ENCODE results near the gene PCDH9.

Gene PCDH9

DNA sequence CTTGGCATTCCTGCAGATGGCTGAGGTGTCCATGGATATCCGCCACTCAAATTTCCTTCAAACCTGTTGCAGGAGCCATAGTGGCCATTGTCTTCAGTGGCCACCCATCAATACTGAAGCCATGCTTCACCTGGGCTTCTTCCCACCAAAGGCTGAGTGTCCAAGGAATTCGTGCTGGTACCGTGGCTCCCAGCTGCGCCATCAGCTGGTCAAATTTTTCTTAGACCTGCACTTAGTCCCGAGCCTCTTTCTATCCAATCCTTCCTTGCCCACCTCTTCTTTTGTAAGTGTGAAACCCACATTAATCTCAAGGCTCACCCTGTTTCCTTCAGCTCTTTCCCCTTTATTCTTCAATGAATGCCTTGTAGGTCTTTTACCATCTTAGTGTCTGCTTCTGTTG, 152.1 kb downstream of the PCDH9 start:
- no peak for DNase-seq

DNA sequence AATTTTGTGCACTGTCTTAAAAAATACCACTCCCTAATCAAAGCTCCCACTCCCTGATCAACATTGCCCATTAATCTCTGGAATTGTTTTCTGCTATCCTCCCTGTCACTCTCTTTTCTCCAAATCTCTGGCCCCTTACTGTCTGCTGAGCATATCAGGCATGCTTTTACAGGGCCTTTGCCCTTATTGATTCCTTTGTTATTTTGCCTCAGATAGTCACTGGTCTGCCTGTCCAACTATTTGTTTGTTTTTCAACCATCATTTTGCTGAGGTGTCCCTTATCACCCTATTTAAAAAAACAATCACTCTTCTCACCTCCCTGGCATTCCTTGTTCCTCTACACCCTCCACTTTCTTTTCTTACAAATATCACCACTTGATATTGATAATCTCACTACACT, 153.0 kb downstream of the PCDH9 start:
- no peak for DNase-seq

GRCh38 chr13:67076378-67076777, 153.8 kb downstream of the PCDH9 start:
- no peak for DNase-seq

- DNase-seq, result no peak
Measured at GRCh38 chr13:67075239-67075638, 154.9 kb downstream of the PCDH9 start.

DNA sequence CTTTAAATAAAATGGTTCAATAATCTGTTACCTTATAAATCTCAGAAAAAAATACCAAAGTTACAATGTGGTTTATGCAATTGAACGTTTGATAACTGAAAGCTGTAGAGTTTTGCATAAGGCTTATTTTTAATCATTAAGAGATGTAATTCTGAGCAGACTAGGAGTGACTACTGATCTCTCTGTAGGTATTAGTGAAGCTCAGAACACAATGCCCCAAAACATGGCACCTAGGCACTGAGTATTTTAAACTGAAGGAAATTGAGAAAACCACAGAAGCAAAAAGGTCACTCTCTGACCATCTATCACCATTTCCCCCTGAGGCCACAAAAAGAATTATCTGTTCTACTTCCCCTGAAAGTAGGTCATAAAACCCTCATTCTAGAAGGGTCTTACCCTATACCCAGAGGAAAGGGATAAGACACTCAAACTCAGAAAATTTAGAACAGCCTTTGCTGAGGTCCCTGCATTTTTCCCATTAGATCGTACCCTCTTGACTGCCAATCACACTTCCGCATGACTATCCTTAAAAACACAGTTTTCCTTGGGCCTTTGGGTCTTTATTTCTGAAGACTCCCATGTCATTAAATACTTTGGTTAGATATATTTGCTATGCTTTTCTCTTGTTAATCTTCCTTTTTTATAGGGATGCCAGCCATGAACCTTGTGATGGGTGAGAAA, 158.1 kb downstream of the PCDH9 start:
- no peak for DNase-seq

DNA sequence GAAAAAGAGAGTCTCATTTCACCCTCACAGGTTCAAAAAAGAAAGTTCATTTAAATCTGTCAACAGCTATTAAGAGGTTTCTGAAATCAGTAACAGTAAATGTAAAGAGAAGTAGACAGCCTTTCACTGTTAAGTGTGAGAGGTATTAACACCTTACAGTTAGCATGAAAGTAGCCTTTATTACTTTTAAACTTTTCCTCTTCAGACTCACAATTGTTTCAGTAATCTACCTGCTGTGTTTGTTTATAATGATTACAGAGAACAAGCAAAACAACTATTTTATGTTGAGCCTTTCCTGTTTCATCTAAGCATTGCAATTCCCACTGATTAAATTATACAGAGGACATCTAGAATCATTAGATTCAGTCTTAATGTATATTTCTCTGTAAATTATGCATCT, 159.8 kb downstream of the PCDH9 start:
- DNase-seq, result no peak

DNA sequence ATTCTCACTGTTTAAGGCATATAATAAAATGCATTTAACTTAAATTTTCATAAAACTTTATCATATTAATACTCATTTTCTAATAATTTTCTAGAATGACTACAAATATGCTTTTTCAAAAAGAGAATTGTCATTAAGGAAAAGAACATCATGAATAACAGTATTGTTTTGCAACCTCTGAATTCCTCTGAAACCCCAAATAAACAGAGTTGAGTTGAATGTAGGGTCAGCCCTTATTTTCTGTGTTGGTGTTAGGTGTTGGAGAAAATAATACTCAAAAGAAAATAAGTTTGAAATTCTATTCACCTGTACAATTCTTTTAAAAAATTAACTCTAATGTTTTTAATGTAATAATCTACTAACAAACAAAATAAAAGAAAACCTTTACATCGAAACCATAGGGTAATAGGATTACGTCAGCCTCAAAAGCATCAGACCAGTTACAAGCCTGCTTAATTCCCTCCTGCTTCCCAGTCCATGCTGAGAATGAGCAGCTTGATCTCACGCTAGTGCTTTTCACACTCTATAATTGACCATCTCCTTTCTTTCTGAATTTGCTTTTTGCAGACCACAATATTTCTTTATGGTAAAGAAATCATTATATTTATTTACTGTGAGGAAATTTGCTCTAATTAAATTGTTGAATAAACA, 160.9 kb downstream of the PCDH9 start:
- peak; percentile 17 to 28 for DNase-seq

- no peak for DNase-seq
Measured at GRCh38 chr13:67064920-67065319, 165.2 kb downstream of the PCDH9 start.

- peak; percentile 14 to 53 for DNase-seq
Measured at GRCh38 chr13:67063036-67063435, 167.1 kb downstream of the PCDH9 start.

DNA sequence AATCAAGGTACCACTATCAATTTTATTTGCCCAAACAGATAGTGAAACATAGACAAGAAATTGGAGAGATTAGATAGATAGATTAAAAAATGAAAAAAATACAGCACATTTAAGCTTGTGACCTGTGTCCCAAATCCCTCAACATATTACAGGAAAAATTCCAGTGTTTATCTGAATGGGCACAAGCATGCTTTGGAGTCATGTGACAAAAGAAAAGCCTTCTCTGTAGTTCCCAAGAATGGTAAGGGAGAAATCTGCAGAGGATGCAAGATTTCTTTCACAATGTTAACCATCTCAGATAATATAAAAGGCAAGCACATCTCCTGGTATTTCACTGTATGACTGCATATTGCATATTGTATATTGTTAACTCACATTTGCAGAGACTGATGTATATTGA, 168.0 kb downstream of the PCDH9 start:
- DNase-seq, result no peak

GRCh38 chr13:67061750-67062149, 168.4 kb downstream of the PCDH9 start:
- DNase-seq, result no peak

DNA sequence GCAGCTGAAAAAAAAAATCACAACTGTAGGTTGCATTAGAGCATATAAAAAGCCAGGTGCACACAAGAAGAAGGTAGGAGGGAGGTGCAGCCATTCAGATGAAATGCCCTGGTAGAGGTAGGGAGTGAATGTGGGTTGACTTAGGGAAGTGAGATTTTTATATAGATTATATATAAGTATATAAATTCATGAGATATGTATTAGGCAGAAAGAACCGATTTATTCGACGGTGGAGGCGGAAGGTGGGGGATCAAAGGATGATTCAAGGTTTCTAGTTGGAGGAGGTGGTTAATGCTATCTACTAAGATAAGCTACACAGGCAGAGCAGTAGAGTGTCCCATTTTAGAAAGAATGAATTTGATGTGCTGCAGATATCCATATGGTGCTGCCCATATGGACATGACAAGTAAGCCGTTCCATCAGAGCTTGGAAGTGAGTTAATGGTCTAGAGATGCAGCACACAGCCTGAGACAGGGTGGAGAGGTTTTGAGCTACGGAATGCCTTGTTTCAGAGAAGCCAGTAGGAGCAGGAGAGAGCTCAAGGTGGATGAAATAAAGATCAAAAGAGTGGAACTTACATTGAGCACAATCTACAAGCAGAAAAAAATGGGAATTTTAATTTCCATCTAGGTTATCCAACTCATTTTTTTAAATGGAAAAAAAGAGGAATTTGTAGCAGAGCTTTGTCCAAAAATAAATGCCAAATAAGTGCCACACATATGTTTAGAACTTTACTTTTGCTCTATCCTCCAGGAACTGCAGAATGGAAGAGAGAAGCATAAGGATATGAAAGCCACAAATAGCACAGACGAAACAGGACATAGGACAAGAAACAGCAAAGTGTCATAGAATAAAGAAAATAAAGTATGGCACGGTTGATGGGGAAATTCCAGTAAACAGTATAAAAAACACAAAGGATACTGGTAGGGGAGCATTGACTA, 177.3 kb downstream of the PCDH9 start:
- DNase-seq, result no peak

DNA sequence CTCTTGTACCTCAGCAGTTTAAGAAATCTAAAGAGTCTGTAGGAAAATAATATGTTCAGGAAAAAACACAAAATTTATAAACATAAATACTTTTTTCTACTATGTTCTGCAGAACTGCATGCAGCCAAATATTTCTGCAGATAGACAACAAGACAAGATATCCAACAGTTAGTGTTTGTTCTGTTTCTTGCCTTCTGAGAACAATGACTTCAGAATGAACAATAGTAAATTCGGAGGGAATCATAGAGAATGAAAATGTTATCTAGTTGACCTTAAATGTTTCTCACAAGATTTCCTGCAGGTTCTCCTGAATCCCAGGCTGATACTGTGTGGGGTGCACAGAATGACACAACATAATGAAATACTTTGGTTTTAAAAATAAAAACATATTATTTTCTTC, 180.4 kb downstream of the PCDH9 start:
- no peak for DNase-seq

DNA sequence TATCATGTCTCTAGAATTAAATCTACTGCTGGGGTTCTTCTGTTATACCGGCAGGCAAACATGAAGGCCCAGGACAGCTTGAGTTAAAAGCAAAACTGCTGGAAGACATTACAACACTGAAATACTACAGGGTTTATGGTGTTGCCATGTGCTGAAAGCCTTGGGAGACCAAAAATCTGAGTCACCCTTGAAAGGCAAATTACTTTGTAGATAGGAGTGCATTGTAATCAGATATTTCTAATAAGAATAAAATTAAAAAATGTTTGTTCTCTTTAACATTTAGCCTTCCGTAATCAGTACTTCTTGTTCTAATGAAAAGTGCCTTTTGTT, 181.3 kb downstream of the PCDH9 start:
- DNase-seq, result no peak

- no peak for DNase-seq
Measured at GRCh38 chr13:67048084-67048820, 181.9 kb downstream of the PCDH9 start.

- DNase-seq, result no peak
Measured at GRCh38 chr13:67045357-67045756, 184.8 kb downstream of the PCDH9 start.

DNA sequence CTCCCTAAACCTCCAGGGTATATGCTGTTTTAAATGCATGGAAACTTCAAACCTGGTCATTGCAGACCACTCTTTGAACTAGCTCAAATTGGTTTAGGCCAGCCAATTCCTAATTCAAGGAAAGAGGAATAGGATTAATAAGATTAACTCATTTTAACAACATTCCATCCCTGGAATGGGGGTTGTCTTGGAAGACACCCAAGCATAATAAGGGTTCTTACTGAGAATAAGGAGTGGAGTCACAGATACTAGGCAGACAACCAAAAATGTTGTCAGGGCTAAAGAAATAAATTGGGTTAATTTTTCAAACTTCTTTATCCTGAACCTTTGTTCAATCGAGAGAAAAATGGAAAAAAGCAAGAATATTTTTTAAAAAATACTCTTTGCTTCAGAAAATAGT, 186.2 kb downstream of the PCDH9 start:
- DNase-seq, result no peak

DNA sequence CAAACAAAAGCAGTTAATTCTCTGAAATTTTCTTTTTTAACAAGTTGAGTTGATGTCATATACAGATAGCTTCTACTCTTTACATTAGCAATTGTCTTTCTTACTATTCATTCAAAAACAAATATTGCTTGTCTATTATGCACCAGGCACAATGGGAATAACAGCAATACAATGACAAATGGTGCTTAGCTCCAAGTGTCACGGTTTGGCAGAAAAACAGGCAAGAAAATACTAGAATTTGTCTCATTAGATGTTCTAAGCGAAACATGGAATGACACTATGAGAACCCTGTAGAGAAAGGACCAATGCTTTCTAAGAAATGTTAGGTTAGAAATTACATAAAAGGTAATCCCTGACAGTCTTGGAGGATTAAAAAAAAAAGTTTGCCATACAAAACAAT, 187.6 kb downstream of the PCDH9 start:
- no peak for DNase-seq

DNA sequence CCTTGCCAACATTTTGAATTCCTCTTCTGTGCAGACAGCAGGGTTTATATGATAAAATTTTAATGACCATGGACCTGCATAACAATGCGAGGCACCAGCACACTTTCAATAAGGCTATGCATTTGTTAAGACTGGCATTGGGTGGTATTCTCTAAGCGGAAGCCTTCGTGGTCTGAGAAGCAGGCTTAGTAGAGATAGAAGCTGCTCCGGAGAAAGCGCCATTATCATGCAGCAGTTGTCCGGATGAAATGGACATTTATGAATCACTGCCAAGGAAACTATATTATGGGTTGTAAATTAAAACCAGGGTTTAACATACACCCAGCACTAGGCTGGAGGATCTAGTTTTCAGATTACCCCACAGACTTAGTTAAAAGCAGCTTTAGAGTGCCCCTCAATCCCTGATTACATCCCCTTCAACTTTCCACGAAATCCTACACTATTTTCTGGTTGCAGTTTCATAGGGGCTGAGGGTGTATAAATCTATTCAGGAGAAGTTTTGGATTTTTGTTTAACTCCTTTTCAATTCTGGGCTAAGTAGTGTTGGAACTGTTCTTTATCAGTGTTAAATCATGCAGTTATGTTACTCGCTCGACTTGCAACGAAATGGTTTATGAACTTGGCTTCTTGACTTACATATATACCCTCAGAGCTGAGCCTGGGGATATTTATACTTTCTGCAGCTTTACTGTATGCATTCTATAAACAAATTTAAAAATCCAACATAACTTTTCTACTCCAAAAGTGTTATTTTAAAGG, 193.3 kb downstream of the PCDH9 start:
- DNase-seq, result no peak

DNA sequence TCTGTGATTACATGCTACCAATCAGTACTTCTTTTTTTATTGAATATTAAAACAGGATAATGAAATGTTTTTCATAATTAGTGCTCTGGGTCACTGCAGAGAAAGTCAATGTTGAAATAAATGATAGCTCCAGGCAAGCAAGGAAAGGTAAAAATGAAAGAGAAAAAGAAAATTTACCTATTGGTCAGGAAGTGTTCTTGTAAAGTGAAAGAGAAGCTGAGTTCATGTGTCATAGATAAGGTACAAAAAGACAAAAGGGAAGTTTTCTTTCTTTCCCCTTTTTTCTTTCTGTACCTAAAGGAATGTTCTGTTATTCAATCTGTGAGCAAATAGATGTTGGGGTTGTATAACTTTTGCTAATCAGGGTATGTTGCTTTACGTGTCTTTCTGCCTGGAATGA, 197.0 kb downstream of the PCDH9 start:
- DNase-seq, result no peak

GRCh38 chr13:67023130-67023876, 206.8 kb downstream of the PCDH9 start:
- DNase-seq, result peak; percentile 33 to 60

DNA sequence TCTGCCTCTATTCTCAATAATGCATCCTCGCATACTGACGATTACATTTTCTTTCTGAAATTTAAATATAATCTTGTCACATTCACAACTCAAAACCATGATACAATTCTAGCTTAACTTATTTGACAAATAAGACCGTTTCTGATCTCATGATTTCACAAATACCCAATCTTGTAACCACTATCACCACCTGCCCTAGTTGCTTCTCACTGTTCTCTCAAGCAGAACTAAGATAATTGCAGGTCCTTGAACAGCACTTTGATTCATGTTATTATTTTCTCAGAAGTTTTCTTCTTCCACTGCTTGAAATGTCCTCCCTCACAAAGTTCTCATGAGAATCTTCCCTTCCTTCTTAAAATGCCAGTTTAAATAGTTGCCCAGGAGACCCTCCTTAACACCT, 211.4 kb downstream of the PCDH9 start:
- DNase-seq, result no peak
